GM13976 (cell line): ENCODE measurements around the gene CCDC175.

Experiments
- DNase-seq: peaks from one replicate; pipeline ENCODE4 v3.0.0; 2012; ENCODE audit warnings: low spot score
- in situ Hi-C: fragments of 300-500 bp; cut with MboI; formaldehyde crosslinking; loops from one replicate; pipeline ENCODE4 v1.12.0; 2022; ENCODE audit warnings: low sequenced_read_pairs, mixed read lengths, inconsistent platforms; ENCODE audit not compliant: unreplicated experiment
- TF ChIP-seq, protein P1 (sequence below): IDR thresholded peaks from 2 replicates; pipeline ENCODE4 v1.5.1; 2012; ENCODE audit warnings: borderline replicate concordance, mild to moderate bottlenecking; ENCODE audit not compliant: insufficient read depth; ENCODE audit errors: extremely low read depth, missing control alignments, control extremely low read depth

CCDC175 gene

GRCh38 chr14:59464486-59465315, 111.9 kb downstream of the CCDC175 start:
- in situ Hi-C loops: no loop called here
- TF ChIP-seq, protein P1, sequence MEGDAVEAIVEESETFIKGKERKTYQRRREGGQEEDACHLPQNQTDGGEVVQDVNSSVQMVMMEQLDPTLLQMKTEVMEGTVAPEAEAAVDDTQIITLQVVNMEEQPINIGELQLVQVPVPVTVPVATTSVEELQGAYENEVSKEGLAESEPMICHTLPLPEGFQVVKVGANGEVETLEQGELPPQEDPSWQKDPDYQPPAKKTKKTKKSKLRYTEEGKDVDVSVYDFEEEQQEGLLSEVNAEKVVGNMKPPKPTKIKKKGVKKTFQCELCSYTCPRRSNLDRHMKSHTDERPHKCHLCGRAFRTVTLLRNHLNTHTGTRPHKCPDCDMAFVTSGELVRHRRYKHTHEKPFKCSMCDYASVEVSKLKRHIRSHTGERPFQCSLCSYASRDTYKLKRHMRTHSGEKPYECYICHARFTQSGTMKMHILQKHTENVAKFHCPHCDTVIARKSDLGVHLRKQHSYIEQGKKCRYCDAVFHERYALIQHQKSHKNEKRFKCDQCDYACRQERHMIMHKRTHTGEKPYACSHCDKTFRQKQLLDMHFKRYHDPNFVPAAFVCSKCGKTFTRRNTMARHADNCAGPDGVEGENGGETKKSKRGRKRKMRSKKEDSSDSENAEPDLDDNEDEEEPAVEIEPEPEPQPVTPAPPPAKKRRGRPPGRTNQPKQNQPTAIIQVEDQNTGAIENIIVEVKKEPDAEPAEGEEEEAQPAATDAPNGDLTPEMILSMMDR: no peak
- DNase-seq: peak; percentile 81

GRCh38 chr14:59463787-59464485, 112.7 kb downstream of the CCDC175 start:
- peak; percentile 70 for DNase-seq
- TF ChIP-seq, protein P1: no peak
- in situ Hi-C loops: no loop called here

GRCh38 chr14:59461891-59462290, 114.7 kb downstream of the CCDC175 start:
- no peak for DNase-seq
- in situ Hi-C loops: no loop called here
- TF ChIP-seq, protein P1: no peak

- no peak for DNase-seq
- in situ Hi-C loops: no loop called here
- TF ChIP-seq, protein P1: no peak
These were observed 116.2 kb downstream of the CCDC175 start for GRCh38 chr14:59460378-59460777.

DNA sequence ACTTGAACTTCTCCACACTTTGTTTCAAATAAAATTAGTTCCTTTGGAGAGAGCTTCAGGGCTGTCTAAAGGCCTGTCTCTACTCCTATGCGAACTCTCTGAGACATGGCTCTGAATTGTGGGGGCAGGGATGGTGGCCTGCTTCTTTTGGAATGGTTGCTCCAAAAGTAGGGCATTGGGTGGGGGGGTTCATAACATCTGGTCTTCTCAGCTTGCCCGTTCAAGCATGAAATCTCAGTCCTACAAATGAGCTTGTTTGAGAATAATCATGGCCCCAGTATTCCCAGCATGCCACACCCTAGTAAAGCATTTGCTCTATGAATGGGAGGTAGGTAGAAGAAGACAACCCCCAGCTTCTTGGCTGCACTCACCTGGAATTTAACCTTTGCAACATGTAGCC, 118.1 kb downstream of the CCDC175 start:
- in situ Hi-C loops: no loop called here
- no peak for DNase-seq

GRCh38 chr14:59455411-59455810, 121.2 kb downstream of the CCDC175 start:
- no peak for DNase-seq
- in situ Hi-C loops: no loop called here
- TF ChIP-seq, protein P1: no peak

More for the DNA sequence above, 118.1 kb downstream of the CCDC175 start:
- TF ChIP-seq, protein P1: no peak
